Thymus (tissue), 11 donors: ENCODE results near the gene RFTN1. TPM values are rescaled to one million over a fixed set of nuclear protein-coding genes. Genes with fewer than 3 reads are reported as not detected.

Experiments
- DNase-seq, 9 donors: peaks; one replicate each; pipeline ENCODE4 v3.0.0-alpha.2; 2013; ENCODE audit warnings: low spot score in 9 of 9, low read depth in 6 of 9, missing footprints in 1 of 9
- H3K27ac ChIP-seq, 2 donors: one replicate each; pipeline ENCODE4 v1.5.1; 2013; ENCODE audit warnings: control low read depth in 1 of 2, low read depth in 1 of 2, low read length in 1 of 2, mild to moderate bottlenecking in 1 of 2, moderate library complexity in 1 of 2
- H3K27me3 ChIP-seq, 2 donors: one replicate each; pipeline ENCODE4 v1.5.1; 2013; ENCODE audit warnings: low read length in 1 of 2; ENCODE audit not compliant: control insufficient read depth in 2 of 2, insufficient read depth in 1 of 2
- H3K36me3 ChIP-seq, 2 donors: one replicate each; pipeline ENCODE4 v1.5.1; 2013; ENCODE audit warnings: low read length in 1 of 2, mild to moderate bottlenecking in 1 of 2, moderate library complexity in 1 of 2; ENCODE audit not compliant: control insufficient read depth in 2 of 2, insufficient read depth in 2 of 2
- H3K4me1 ChIP-seq, 2 donors: one replicate each; pipeline ENCODE4 v1.5.1; 2013; ENCODE audit warnings: low read length in 2 of 2; ENCODE audit not compliant: control insufficient read depth in 2 of 2, insufficient read depth in 2 of 2
- H3K4me3 ChIP-seq, 2 donors: one replicate each; pipeline ENCODE4 v1.5.1; 2013; ENCODE audit warnings: low read length in 2 of 2, control low read depth in 1 of 2, mild to moderate bottlenecking in 1 of 2
- H3K9me3 ChIP-seq, 2 donors: one replicate each; pipeline ENCODE4 v1.5.1; 2013; ENCODE audit warnings: low read length in 1 of 2, mild to moderate bottlenecking in 1 of 2; ENCODE audit not compliant: control insufficient read depth in 2 of 2, insufficient read depth in 1 of 2
- WGBS: extraction: QIAGEN DNeasy Blood & Tissue Kit; methylation state at CpG from one replicate; pipeline ENCODE4 v1.1.7; 2013; 5-methylcytosine and 5-hydroxymethylcytosine counted together
- polyA plus RNA-seq: library from polyadenylated mRNA; stranded (reverse); fragments of 200-250 nt; gene quantifications from one replicate; pipeline ENCODE4 v1.2.3, GENCODE V29; 2013
- total RNA-seq: library from RNA; stranded (reverse); fragments of 120-200 nt; gene quantifications from one replicate; pipeline ENCODE4 v1.2.4, GENCODE V29; 2013
- donor health status: healthy.

The RFTN1 gene
- total and polyA plus RNA-seq, 2 donors: 57.6 to 87.8 TPM

DNA sequence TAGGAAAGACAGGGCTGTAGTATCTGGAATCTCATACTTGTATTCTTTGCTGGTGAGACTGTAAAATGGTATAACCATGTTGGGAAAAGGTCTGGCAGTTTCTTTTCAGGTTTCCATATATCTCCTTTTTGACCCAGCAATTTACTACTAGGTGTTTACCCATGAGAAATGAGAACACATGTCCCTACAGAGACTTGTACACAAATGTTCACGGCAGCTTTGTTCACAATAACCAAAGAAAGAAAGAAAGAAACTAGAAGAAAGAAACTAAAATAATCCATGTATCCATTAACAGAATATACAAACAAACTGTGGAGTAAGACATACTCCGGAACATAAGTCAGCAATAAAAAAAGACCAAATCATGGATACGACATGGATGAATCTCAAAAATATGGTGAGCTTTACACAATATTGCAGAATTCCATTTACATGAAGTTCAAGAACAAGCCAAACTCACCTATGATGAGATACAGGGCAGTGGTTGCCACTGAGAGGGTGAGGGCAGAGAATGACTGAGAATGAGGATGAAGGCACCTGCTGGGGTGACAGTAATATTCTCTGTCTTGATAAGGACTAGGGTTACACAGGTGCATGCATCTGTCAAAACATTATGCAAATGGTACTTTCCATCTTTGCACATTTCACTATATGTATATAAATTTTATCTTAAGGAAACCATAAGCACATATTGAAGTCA is 2.7 kb downstream of the RFTN1 start:
- peak in 1 of 9 donors; percentile 57 for DNase-seq
- H3K27me3 ChIP-seq: no peaks in the 10 kb centered on the region
- H3K4me1 ChIP-seq: peaks cover 54 to 75% of the 10 kb centered on the region in 2 donors
- H3K9me3 ChIP-seq: no peaks in the 10 kb centered on the region
- H3K27ac ChIP-seq: peak overlapping the region; percentile 68 to 94
- peak overlapping the region; percentile 94 to 96 for H3K4me3 ChIP-seq
- 95% methylated on average over 3 of the region's 3 CpGs for WGBS
- peaks cover 10% of the 10 kb centered on the region in 2 donors for H3K36me3 ChIP-seq

DNA sequence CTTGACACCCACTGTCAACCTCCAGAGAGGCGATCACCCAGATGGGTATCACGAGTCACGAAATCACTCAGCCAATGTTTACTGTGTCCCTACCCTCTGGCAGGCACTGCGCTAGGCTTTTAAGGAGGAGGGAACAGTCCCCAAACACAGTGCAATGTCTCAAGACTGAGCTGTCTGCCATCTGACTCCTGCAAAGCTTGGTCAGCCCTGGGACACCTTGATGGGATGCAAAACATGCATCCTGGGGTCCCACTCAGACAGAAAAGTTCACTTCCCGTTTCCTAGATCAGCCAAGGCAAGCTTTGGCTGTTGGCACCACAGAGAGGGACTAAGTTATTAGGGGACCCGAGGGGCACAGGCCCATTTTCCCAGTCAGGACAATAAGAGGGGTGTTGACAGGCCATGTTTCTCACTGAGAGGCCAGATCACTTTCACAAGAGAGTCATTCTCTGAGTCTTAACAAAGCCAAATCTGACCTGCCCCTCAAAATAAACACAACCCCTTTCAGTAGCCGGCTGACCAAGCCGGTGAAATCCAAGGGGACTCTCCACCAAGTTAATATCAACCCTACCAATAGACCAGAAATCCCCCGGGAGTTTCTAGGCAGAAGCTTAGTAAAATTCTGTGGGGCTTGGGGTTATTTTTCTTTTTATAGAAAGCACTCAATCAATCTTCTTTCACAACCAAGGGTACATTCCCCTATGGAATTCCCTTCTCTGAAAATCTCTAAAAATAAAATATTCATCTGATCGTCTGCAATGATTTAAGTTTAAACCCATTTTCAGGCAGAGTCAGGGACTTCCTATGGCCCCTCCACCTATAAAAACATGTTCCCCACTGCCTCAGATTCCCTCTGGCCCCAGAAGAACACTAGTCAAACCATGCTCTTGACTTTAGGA is 3.5 kb downstream of the RFTN1 start:
- peak overlapping the region in 1 of 2 donors; percentile 96 for H3K4me3 ChIP-seq
- peak overlapping the region; percentile 46 to 94 for H3K27ac ChIP-seq
- no peak for DNase-seq
- peaks cover 47 to 78% of the 10 kb centered on the region in 2 donors for H3K4me1 ChIP-seq
- H3K27me3 ChIP-seq: no peaks in the 10 kb centered on the region
- peaks cover 17 to 18% of the 10 kb centered on the region in 2 donors for H3K36me3 ChIP-seq
- no peaks in the 10 kb centered on the region for H3K9me3 ChIP-seq
- WGBS: 94% methylated on average over 10 of the region's 10 CpGs

DNA sequence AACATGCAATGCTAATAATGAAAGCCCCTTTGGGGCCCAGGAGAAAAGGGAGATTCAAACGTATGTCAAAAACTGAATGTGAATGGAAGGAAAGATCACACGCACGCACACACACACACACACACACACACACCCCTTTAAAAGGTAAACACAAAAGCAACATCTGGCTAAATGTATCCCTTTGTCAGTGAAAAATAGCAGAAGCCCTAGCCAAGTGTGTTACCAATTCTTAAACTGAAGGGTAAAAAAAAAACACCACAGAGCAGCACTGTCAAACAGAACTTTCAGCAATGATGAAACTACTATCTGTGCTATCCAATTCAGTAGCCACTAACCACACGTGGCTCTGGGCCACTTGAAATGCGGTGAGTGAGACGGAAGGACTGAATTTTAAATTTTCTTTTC is 4.9 kb downstream of the RFTN1 start:
- DNase-seq: no peak
- Histone ChIP-seq H3K27me3 (no peaks in the 10 kb centered on the region), H3K36me3 (peaks cover 18 to 28% of the 10 kb centered on the region in 2 donors), H3K9me3 (no peaks in the 10 kb centered on the region), H3K4me1 (peaks cover 36 to 72% of the 10 kb centered on the region in 2 donors), H3K27ac (peak overlapping the region in 1 of 2 donors; percentile 53), H3K4me3 (no peak overlapping the region)
- WGBS: 76% methylated on average over 6 of the region's 6 CpGs

DNA sequence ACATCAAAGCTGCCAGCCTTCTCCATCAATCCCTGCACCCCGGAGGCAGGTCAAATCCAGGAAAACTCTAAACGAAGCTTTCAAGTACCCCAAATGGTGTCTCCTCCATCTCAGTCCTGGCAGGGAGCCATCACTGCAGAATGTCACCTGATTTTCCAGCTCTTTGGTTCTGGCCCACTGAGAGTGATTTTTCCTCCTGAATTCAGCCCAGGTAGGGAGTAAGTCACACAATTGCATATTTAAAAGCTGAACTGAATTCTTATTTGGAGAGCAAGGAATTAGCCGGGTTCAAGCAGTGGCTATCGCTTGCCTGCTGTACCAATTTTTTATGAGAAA is 5.3 kb downstream of the RFTN1 start:
- no peak for DNase-seq
- Histone ChIP-seq H3K9me3 (no peaks in the 10 kb centered on the region), H3K4me3 (no peak overlapping the region), H3K36me3 (peaks cover 20 to 31% of the 10 kb centered on the region in 2 donors), H3K4me1 (peaks cover 36 to 76% of the 10 kb centered on the region in 2 donors), H3K27ac (peak overlapping the region; percentile 25 to 53), H3K27me3 (no peaks in the 10 kb centered on the region)
- WGBS: 83% methylated on average over 4 of the region's 4 CpGs

DNA sequence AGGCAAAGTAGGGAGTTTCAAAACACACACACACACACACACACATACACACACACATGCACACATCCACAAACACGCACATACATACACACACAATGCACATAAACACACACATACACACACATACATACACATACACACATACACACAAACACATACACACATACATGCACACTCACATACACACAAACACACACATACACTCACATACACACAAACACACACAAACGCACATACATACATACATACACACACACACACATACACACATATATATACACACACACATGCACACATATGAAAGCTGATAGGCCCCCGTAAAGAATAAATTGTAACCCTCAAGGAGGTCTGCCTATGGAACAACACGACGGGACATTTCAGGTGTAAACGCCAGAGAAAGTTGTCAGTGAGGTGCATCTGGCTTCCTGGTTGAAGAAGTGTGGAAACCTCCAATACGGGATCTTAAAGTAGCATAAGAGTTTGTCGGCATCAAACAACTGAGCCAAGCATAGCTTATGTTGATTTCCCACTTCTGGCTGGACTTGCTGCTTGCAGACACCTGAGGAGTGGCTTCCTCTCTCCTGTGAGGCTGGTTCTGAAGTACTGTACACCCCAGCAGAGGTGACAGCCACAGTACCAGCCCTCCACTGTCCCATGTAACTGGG is 5.8 kb downstream of the RFTN1 start:
- Histone ChIP-seq H3K27ac (peak overlapping the region; percentile 25 to 53), H3K4me3 (no peak overlapping the region), H3K36me3 (peaks cover 25 to 36% of the 10 kb centered on the region in 2 donors), H3K4me1 (peaks cover 36 to 81% of the 10 kb centered on the region in 2 donors), H3K9me3 (no peaks in the 10 kb centered on the region), H3K27me3 (no peaks in the 10 kb centered on the region)
- 93% methylated on average over 8 of the region's 8 CpGs for WGBS
- peak in 1 of 9 donors; percentile 37 for DNase-seq

DNA sequence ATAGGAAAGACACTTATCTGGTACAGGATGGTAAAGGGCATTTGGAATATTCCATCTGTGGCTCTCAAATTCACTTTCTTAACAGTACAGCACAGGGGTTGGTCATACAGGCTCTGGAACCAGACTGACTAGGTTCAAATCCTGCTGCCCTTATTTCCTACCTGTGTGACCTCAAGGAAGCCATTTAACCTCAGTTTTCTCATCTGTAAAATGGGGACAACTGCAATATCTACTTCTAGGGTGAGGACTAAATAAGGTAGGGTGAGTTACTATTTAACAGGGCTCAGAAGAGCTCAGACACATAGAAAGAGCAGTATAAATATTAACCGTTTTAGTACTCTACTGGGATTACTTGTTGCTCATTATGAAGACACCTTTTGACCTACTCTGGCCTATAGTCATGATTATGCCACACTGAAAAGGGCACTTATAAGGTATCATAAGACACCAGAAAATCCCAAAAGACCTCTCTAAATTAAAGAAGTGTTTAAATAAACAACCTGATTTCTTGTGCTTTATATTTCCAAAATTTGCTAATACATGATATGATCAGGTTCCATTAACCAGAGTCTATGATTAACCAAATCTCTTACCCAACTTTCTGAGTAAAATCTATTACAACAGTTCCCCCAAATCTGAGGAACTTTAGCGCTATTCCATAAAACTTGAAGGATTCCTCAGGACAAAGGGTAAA is 6.5 kb downstream of the RFTN1 start:
- Histone ChIP-seq H3K36me3 (peaks cover 28 to 42% of the 10 kb centered on the region in 2 donors), H3K27me3 (no peaks in the 10 kb centered on the region), H3K4me3 (no peak overlapping the region), H3K4me1 (peaks cover 36 to 80% of the 10 kb centered on the region in 2 donors), H3K9me3 (no peaks in the 10 kb centered on the region), H3K27ac (no peak overlapping the region)
- WGBS: 96% methylated on average over 2 of the region's 2 CpGs
- DNase-seq: no peak

DNA sequence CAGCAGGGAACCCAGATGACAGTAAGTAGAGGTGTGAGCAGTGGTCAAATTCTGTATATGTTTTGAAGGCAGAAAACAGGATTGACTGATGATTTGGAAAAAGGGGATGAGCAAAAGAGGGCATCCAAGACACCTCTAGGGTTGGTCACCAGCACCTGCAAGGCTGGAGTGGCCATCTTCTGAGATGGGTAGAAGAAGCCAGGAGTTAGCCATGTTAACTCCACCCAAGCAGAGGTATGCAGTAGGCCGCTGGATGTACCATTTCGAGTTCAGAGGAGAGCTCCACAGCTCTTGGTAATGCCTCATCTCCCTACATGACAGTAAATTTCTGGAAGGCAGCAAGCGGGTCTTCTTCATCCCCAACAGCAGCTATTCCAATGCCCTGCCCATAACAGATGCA is 7.0 kb downstream of the RFTN1 start:
- WGBS: 98% methylated on average over 3 of the region's 3 CpGs
- H3K36me3 ChIP-seq: peaks cover 28 to 48% of the 10 kb centered on the region in 2 donors
- peak overlapping the region in 1 of 2 donors; percentile 36 for H3K27ac ChIP-seq
- no peaks in the 10 kb centered on the region for H3K27me3 ChIP-seq
- H3K4me1 ChIP-seq: peaks cover 36 to 76% of the 10 kb centered on the region in 2 donors
- no peak for DNase-seq
- no peak overlapping the region for H3K4me3 ChIP-seq
- H3K9me3 ChIP-seq: no peaks in the 10 kb centered on the region

DNA sequence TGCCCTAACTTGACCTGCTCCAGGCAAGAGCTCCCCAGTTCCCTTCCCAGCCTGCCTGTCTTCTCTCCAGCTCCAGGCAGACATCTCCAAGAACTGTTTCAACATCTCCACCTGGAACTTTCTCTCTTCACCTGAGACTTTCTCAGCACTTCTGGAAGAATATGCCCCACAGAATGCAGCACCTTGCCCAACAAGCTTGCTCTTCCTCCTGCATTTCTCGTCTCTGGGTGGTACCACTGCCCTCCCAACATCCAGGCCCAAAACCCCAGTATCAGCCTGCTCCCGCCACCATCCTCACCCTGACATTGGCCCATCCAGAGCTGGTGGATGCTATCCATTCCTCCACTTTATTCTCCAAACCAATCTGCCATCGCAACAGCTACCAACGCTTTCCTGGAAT is 8.8 kb downstream of the RFTN1 start:
- Histone ChIP-seq H3K27me3 (no peaks in the 10 kb centered on the region), H3K36me3 (peaks cover 36 to 58% of the 10 kb centered on the region in 2 donors), H3K4me1 (peaks cover 19 to 60% of the 10 kb centered on the region in 2 donors), H3K27ac (no peak overlapping the region), H3K4me3 (no peak overlapping the region), H3K9me3 (no peaks in the 10 kb centered on the region)
- 97% methylated on average over 4 of the region's 4 CpGs for WGBS
- no peak for DNase-seq
